Stimulated activated CD4-positive, alpha-beta T cell treated with anti-CD3 and anti-CD28 coated beads, Interleukin-15, amount 100 ng/mL, for 48 hours (primary cell): ENCODE measurements around the gene CNBD2.
"Not testable (repeated sequence)": the region's sequence is repeated elsewhere in the genome, so short reads cannot be mapped to it uniquely, and the experiment has no call there.

Experiments
- DNase-seq, 2 donors: peaks; one replicate each; pipeline ENCODE4 v3.0.0-alpha.2; 2020; ENCODE audit warnings: low read depth in 2 of 2

The CNBD2 gene

DNA sequence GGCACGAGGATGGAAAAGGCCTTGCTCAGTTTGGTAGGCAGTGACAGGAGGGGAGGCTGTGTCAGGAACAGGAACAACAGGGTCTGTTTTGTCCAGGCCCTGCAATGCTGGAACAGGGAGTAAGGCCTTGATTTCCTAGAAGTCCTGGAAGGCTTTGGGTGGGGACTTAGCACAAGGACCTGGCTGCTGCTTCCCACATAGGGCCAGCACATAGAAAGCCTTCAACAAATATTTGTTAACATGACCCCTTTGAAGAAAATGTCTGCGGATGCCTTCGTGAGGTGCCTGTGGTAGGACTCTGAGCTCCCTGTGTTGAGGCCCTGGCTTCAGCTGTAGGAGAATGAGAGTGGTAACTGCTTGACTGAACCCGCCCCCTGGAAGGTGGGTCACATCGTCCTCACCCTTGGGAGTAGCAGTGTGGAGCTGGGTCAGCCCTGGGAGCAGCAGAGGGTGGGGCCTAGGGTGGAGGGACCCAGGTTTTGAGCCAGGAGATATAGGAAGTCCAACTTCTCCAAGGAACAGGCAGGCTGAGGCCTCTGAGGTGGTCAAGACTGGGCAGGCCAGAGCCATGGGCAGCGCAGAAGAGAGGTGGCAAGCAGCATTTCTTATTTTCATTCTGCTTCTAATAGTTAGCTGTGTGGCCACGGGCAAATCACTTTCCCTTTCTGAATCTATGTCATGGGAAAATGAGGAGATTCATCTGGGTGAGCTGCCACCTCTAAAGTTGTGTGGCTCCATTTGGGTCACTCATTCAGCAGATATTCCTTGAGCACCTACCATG is 50.0 kb downstream of the CNBD2 start:
- no peak for DNase-seq

DNA sequence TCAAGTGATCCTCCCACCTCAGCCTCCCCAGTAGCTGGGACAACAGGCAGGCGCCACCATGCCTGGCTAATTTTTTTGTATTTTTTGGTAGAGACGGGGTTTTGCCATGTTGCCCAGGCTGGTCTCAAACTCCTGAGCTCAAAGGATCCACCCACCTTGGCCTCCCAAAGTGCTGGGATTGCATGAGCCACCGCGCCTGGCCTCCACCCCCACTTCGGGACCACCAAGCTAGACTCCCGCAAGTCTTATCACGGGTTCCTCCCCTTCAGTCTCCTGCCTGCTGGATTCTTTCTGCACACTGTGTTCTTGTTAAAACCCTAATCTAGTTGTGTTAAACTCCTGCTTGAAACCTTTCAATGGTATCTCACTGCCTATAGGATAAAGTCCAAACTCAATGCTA is 57.7 kb downstream of the CNBD2 start:
- DNase-seq = not testable (repeated sequence)

DNA sequence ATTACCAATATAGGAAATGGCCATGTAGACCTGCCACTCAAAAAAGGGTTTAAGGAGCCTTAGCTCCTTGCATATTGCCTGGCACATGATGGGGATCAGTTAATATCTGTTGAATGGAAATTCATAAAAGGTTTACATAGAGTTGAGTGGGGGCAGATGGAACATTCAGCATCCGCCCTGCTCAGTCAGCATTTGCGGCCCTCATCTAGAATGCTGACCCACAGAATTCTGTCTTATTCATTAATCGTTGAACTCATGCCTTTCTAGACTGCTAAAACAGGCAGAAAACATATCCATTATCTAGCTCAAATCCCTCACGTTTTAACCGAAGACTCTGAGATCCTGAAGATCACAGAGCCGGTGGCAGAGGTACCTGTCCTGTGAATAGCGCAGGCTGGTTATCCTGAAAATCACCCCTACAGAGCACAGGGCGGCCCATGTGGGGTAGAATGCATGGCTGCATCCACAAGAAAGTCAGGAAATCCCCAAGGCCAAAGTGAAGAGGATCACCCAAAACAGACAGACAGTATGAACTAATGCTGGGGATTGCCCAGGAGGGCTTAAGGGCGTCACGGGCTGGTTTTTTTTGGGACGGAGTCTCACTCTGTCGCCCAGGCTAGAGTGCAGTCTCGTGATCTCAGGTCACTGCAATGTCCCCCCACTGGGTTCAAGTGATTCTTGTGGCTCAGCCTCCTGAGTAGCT is 59.9 kb downstream of the CNBD2 start:
- no peak for DNase-seq

- DNase-seq = no peak
These were observed 61.8 kb downstream of the CNBD2 start for GRCh38 chr20:36030149-36030548.

DNA sequence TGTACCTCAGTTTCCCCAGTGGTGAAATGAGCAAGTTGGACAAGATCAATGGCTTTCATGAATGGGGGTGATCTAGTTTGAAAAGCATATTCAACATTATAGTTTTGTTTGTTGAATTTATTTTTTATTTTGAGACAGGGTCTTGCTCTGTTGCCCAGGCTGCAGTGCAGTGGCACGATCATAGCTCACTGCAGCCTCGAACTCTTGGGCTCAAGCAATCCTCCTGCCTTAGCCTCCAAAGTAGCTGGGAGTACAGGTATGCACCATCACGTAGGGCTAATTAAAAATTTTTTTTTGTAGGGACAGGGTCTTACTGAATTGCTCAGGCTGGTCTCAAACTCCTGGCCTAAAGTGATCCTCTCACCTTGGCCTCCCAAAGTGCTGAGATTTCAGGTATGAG is 63.4 kb downstream of the CNBD2 start:
- DNase-seq = no peak

DNA sequence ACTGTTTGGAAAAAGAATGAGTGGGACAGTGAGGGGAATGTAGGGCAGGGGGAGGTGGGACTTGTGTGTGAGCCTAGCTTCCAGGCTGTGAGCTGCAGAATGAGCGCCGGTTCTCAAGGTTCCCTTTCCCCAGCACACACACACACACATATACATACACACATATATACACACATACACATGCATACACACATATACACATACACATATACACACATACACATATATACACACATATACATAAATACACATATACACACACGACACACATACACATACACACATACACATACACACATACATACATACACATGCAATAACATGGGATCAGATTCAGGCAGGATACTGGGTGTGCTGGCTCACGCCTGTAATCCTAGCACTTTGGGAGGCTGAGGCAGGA is 66.5 kb downstream of the CNBD2 start:
- no peak for DNase-seq

DNA sequence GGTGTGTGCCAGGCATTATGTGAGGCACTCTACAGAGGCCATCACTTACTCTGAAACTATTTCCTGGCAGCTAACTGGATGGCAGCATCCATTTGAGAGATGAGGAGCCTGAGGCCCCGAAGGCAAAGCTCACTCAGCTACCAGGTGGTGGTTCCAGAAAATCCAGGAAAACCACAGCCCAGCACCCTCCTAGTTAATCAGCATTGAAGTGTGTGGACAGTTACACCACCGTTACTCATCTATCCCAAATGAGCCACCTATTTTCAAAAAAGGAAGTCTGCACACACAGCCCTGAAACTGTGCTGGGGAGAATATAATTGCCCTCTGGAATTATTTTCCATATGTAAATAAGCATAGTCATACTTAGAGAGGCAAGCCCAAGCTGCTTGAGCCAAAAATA is 67.4 kb downstream of the CNBD2 start:
- no peak for DNase-seq

DNA sequence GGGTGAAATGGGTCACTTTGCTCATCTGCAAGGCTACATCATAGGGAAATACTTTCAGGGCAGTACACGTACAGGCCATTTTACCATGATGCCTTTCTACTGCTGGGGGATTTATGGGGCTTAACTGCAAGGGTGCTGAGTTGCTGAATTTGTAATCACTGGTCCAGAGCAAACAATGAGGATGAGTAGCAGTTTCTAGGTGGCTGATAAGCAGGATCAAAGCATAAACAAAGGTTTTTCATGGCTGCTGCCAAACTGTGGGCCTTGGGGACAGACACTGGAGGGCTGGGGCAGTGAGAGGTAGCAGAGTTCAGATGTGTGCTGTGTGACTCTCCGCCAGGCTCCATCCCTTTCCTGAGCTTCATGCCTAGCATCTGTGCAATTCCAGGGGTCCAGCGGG is 68.3 kb downstream of the CNBD2 start:
- no peak for DNase-seq

DNA sequence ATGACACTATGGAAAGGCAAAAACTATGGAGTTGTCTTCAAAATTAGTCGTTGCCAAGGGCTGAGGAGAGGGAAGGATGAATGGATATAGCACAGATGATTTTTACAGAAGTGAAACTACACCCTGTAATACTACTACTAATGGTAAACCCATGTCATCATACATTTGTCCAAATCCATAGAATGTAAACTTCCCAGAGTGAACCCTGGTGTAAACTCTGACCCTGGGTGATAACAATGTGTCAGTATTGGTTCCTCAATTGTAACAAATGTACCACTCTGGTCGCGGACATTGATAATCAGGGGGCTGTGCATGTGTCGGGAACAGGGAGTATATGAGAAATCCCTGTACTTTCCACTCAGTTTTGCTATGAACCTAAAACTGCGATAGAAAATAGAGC is 72.2 kb downstream of the CNBD2 start:
- DNase-seq = no peak

DNA sequence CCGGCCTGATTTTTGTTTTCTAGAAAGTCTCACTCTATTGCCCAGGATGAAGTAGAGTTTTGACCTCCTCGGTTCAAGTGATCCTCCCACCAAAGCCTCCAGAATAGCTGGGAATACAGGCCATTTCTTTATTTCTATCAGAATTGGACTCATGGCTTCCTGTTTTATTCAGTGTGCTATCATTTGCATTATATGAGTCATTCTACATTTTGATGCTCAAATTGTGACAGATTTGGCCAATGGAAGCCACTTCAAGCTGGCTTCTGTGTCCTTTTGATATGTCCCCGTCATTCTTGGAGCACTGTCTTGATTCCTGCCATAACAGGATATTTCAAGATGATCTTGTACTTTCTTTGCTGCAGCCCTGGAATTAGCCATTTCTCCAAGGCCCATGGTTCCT is 75.1 kb downstream of the CNBD2 start:
- no peak for DNase-seq

DNA sequence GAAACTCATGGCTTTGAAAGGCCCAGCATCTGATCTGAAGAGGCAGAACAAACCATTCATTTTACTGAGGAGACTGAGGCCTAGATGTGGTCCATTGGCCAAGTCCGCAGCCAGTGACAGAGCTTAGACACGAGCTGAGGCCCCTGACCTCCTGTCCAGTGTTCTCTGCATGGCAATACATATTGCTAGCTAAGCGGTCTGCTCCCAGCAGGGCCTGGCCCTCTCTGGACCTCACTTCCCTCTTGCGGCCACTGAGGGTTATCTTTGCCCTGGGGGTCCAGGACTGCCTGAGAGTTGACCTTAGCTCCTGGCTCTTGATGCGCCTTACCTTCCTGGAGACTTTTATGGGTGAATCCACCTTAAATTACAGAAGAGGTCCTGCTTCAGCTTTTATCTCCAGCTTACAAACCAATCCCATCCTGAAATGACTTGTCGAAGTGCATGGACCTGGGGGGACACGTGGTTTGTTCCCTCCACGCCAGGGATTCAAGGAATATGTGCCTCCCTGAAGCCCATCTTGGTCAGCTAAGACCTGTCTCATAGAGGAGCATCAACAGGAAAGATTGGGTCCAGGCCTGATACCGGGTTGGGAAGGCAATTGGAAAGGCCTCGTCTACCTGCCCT is 75.6 kb downstream of the CNBD2 start:
- no peak for DNase-seq

- DNase-seq = no peak
These were observed 77.0 kb downstream of the CNBD2 start for GRCh38 chr20:36045373-36045714.

GRCh38 chr20:36046073-36046798 is 77.8 kb downstream of the CNBD2 start:
- not testable (repeated sequence) for DNase-seq

GRCh38 chr20:36049408-36049807 is 81.0 kb downstream of the CNBD2 start:
- DNase-seq = not testable (repeated sequence)

- DNase-seq = peak; percentile 88 to 92
These were observed 82.3 kb downstream of the CNBD2 start for GRCh38 chr20:36050436-36051317.

- no peak for DNase-seq
These were observed 83.1 kb downstream of the CNBD2 start for GRCh38 chr20:36051318-36052116.

DNA sequence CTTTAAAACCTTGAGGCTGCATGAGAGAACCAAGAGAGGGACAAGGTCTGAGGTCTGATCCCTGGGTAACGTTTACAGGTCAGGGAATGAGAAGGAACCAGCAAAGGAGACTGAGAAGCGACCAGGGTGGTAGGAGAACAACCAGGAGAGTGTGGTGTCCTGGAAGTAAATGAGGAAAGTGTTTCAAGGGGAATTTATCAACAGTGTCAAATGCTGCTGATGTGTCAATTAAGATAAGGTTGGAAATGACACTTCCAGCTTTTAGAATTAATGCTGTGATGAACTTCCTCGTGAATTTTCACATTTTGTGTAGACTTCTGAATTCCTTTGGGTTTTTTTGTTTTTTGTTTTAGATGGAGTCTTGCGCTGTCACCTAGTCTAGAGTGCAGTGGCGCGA is 83.7 kb downstream of the CNBD2 start:
- DNase-seq = no peak

DNA sequence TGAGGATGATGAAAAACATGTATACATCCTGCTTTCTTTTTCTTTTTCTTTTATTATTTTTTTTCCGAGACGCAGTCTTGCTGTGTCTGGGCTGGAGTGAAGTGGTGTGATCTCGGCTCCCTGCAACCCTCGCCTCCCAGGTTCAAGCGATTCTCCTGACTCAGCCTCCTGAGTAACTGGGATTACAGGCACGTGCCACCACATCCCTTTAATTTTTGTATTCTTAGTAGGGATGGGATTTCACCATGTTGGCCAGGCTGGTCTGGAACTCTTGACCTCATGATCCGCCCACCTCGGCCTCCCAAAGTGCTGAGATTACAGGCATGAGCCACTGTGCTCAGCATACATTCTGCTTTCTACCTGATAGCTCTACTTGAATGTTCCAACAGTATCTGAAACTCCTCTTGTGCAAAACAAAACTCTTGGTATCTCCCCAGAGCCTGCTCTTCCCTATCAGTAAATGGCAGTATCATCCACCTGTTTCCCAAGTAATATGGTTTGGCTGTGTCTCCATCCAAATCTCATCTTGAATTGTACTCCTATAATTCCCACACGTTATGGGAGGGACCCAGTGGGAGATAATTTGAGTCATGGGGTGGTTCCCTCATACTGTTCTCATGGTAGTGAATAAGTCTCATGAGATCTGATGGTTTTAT is 85.6 kb downstream of the CNBD2 start:
- not testable (repeated sequence) for DNase-seq

DNA sequence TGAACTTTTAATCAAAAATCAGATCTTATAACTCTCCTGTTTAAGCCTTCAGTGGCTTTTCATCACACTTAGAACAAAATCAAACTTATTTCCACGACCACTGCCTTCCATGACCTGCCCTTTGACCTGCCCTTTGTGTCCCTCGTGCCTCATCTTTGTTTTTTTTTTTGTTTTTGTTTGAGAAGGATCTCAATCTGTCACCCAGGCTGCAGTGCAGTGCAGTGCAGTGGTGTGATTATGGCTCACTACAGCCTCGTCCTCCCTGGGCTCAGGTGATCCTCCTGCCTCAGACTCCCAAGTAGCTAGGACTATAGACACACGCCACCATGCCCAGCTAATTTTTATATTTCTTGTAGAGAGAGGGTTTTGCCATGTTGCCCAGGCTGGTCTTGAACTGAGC is 86.8 kb downstream of the CNBD2 start:
- DNase-seq = no peak

- no peak for DNase-seq
These were observed 92.3 kb downstream of the CNBD2 start for GRCh38 chr20:36060676-36061075.
